Measurements from ENCODE around the gene MINK1.

Gene MINK1

DNA sequence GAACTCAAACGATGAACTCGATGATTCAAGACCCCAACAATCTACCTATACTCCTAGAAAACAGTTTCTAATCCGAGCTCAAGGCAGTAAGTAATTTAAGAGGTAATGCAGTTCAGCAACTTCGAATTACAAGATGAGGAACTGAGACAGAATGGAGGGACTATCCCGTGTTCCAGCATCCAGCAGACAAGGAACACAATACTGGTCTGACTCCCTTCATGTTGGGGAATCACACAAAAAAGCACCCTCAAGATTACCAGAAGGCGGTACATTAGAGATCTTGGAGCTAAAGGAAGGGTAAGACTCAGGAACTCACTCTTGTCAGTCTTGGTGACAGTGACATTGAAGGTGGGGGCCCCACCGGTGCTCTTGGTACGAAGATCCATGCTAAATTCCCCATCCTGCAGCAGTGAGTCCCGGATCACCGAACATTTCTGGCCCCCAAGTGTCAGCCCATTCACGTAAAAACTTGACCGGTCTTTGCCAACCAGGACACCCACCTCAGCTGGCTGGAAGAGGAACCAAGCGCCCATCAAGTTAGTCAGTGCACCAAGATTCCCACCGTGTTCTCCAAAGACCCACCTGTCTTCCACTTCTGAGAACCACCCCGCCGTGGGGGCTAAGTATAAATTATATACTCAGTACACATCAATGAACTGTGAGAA, 113.3 kb downstream of the MINK1 start:
- ChIA-PET CTCF (interaction anchor here (1.2 to 4.0 kb wide), 4 partner anchors 10 to 51 kb away, joined by 3 to 11 read pairs (median 6); partner anchors contain the start of genes INCA1, KIF1C and SPAG7), POLR2A (no interaction called here)
- TF ChIP-seq, protein P1, sequence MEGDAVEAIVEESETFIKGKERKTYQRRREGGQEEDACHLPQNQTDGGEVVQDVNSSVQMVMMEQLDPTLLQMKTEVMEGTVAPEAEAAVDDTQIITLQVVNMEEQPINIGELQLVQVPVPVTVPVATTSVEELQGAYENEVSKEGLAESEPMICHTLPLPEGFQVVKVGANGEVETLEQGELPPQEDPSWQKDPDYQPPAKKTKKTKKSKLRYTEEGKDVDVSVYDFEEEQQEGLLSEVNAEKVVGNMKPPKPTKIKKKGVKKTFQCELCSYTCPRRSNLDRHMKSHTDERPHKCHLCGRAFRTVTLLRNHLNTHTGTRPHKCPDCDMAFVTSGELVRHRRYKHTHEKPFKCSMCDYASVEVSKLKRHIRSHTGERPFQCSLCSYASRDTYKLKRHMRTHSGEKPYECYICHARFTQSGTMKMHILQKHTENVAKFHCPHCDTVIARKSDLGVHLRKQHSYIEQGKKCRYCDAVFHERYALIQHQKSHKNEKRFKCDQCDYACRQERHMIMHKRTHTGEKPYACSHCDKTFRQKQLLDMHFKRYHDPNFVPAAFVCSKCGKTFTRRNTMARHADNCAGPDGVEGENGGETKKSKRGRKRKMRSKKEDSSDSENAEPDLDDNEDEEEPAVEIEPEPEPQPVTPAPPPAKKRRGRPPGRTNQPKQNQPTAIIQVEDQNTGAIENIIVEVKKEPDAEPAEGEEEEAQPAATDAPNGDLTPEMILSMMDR (IDR thresholded peaks at IDR 0.05; ENCODE audit: control extremely low read depth, extremely low read depth, low read depth, missing control alignments), result no peak
- no peak for DNase-seq (ENCODE audit: extremely low spot score)

DNA sequence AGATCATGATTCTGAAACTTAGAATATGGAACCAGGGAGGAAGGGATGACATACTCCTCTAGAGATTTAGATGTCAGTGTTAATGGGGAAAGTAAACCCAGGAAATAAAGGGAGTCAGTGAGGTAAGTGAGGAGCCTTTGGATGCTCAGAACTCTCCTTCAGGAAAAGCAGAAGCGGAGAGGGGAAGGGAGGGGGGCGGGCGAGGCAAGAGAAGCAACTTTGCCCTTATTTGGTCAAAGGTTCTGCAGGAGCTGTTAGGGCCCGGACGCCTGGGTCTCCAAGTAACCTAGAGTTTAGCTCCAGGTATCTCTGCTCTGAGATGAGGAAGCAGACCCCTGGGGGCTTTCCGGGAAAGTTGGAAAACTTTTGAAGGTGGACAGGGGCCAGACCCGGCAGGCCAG, 113.9 kb downstream of the MINK1 start:
- no peak for DNase-seq (ENCODE audit: extremely low spot score)
- ChIA-PET POLR2A (interaction anchor here (1.0 kb wide), 1 partner anchor 20 kb away, joined by 3 read pairs; the partner anchor contains the start of gene SPAG7), CTCF (interaction anchor here (1.2 to 4.0 kb wide), 4 partner anchors 9 to 51 kb away, joined by 3 to 11 read pairs (median 6); partner anchors contain the start of genes INCA1, KIF1C and SPAG7)
- TF ChIP-seq, protein P1 (IDR thresholded peaks at IDR 0.05; ENCODE audit: control extremely low read depth, extremely low read depth, low read depth, missing control alignments), result no peak

Measured in GM10248 (cell line).